Vagina (tissue), 2 donors: ENCODE results near the gene PSENEN. TPM values are rescaled to one million over a fixed set of nuclear protein-coding genes. Genes with fewer than 3 reads are reported as not detected.

Source experiments
- DNase-seq, 2 donors: peaks; one replicate each; pipeline ENCODE4 v3.0.0-alpha.2; 2017; ENCODE audit errors: extremely low spot score in 2 of 2
- H3K27ac ChIP-seq: fragments of 200-600 bp; sonication (generic); one replicate; pipeline ENCODE4 v1.5.1; 2019
- H3K27me3 ChIP-seq: fragments of 200-600 bp; sonication (generic); one replicate; pipeline ENCODE4 v1.5.1; 2019
- H3K36me3 ChIP-seq, 2 donors: fragments of 200-600 bp; sonication (generic); one replicate each; pipeline ENCODE4 v1.5.1; 2017 to 2019
- H3K4me1 ChIP-seq: fragments of 200-600 bp; sonication (generic); one replicate; pipeline ENCODE4 v1.5.1; 2019
- H3K4me3 ChIP-seq, 2 donors: fragments of 200-600 bp; sonication (generic); 1 replicate in 1 of 2; 2 replicates in 1 of 2; pipeline ENCODE4 v1.5.1; 2016 to 2019
- H3K9me3 ChIP-seq: fragments of 200-600 bp; sonication (generic); one replicate; pipeline ENCODE4 v1.5.1; 2019
- CTCF ChIP-seq, 3 experiments: fragments of 450-650 bp in 2 of 3; fragments of 200-600 bp in 1 of 3; sonication (generic) in 1 of 3; IDR thresholded peaks; one replicate each; pipeline ENCODE4 v1.5.1; 2017 to 2019; ENCODE audit warnings: antibody characterized with exemption in 3 of 3, mild to moderate bottlenecking in 2 of 3, moderate library complexity in 2 of 3
- POLR2A ChIP-seq, 2 donors: fragments of 450-650 bp; IDR thresholded peaks; one replicate each; pipeline ENCODE4 v1.6.1; 2017; ENCODE audit warnings: antibody characterized with exemption in 2 of 2, mild to moderate bottlenecking in 2 of 2, moderate library complexity in 2 of 2
- POLR2AphosphoS5 ChIP-seq, 2 donors: sonication (generic); formaldehyde crosslinking; IDR thresholded peaks; one replicate each; pipeline ENCODE4 v1.9.0; 2017; ENCODE audit warnings: antibody characterized with exemption in 2 of 2, mild to moderate bottlenecking in 2 of 2, low read depth in 1 of 2; ENCODE audit not compliant: insufficient read depth in 1 of 2
- intact Hi-C: fragments of 100-400 bp; cut with DNase I; formaldehyde crosslinking; loops from one replicate; pipeline ENCODE4 v1.15.1; 2023
- total RNA-seq: library from RNA; depleted of rRNA; stranded (reverse); fragments of >200 nt; gene quantifications from one replicate; pipeline ENCODE4 v1.2.3, GENCODE V29; 2016

PSENEN gene
- total RNA-seq, 1 donor from 2014 or later = 28.2 TPM

- peaks cover 45% of the 10 kb centered on the region for H3K4me1 ChIP-seq
- intact Hi-C loops = no loop called here
Observed at GRCh38 chr19:35755131-35755549, 9.7 kb downstream of the PSENEN start.

GRCh38 chr19:35755550-35756376 lies 10.3 kb downstream of the PSENEN start:
- peak in 1 of 2 donors; percentile 95 for DNase-seq
- intact Hi-C loops = no loop called here
- TF ChIP-seq POLR2A (IDR thresholded peaks at IDR 0.05) = no peak
- peak in 1 of 2 donors; percentile 83 for TF ChIP-seq POLR2AphosphoS5 (IDR thresholded peaks at IDR 0.05; ENCODE audit: insufficient read depth in 1 of 2, low read depth in 1 of 2)
- Histone ChIP-seq H3K4me1 (peaks cover 42% of the 10 kb centered on the region), H3K4me3 (peak overlapping the region; percentile 61 to 88), H3K36me3 (peaks cover 0 to 27% of the 10 kb centered on the region in 2 donors), H3K27me3 (no peaks in the 10 kb centered on the region), H3K9me3 (no peaks in the 10 kb centered on the region), H3K27ac (peak overlapping the region; percentile 97)

More at GRCh38 chr19:35755131-35755549, 9.7 kb downstream of the PSENEN start:
- H3K27ac ChIP-seq = peak overlapping the region; percentile 97
- peaks cover 0 to 26% of the 10 kb centered on the region in 2 donors for H3K36me3 ChIP-seq
- H3K4me3 ChIP-seq = peak overlapping the region; percentile 61 to 88
- DNase-seq = peak in 1 of 2 donors; percentile 95
- no peaks in the 10 kb centered on the region for H3K27me3 ChIP-seq
- no peak for TF ChIP-seq CTCF (IDR thresholded peaks at IDR 0.05)
- TF ChIP-seq POLR2AphosphoS5 (IDR thresholded peaks at IDR 0.05; ENCODE audit: insufficient read depth in 1 of 2, low read depth in 1 of 2) = peak in 1 of 2 donors; percentile 73
- TF ChIP-seq POLR2A (IDR thresholded peaks at IDR 0.05) = no peak
- no peaks in the 10 kb centered on the region for H3K9me3 ChIP-seq

- Histone ChIP-seq H3K9me3 (no peaks in the 10 kb centered on the region), H3K4me3 (peak within 1 kb of the TSS; percentile 61 to 88), H3K36me3 (peaks cover 0 to 29% of the 10 kb centered on the region in 2 donors), H3K27me3 (no peaks in the 10 kb centered on the region), H3K27ac (peak within 1 kb of the TSS; percentile 97), H3K4me1 (peaks cover 42% of the 10 kb centered on the region)
- intact Hi-C loops = no loop called here
- TF ChIP-seq CTCF (IDR thresholded peaks at IDR 0.05) (no peak), POLR2A (IDR thresholded peaks at IDR 0.05) (peak in 1 of 2 donors; percentile 50), POLR2AphosphoS5 (IDR thresholded peaks at IDR 0.05; ENCODE audit: insufficient read depth in 1 of 2, low read depth in 1 of 2) (peak in 1 of 2 donors; percentile 92)
- peak in 1 of 2 donors; percentile 92 for DNase-seq
Observed at GRCh38 chr19:35756377-35757230, 11.2 kb downstream of the PSENEN start, which contains the start of gene HSPB6. Gene HSPB6 (minus strand): TSS chr19:35757029. CDS start chr19:35757008, 21 bp downstream.

- peak overlapping the region; percentile 61 to 88 for H3K4me3 ChIP-seq
- peaks cover 42% of the 10 kb centered on the region for H3K4me1 ChIP-seq
- H3K27ac ChIP-seq = peak overlapping the region; percentile 97
- peak; percentile 77 to 91 for TF ChIP-seq POLR2AphosphoS5 (IDR thresholded peaks at IDR 0.05; ENCODE audit: insufficient read depth in 1 of 2, low read depth in 1 of 2)
- TF ChIP-seq POLR2A (IDR thresholded peaks at IDR 0.05) = peak in 1 of 2 donors; percentile 22
- TF ChIP-seq CTCF (IDR thresholded peaks at IDR 0.05) = no peak
- intact Hi-C loops = no loop called here
- peak in 1 of 2 donors; percentile 99 for DNase-seq
- H3K27me3 ChIP-seq = no peaks in the 10 kb centered on the region
- H3K36me3 ChIP-seq = peaks cover 0 to 25% of the 10 kb centered on the region in 2 donors
- H3K9me3 ChIP-seq = no peaks in the 10 kb centered on the region
Observed at GRCh38 chr19:35757231-35757748, 11.8 kb downstream of the PSENEN start.
